HEK293T (cell line): ENCODE results near the gene CCNK.
A peak's percentile ranks its signal among the peaks of the same experiment; 100 is the strongest.

Experiments used
- CTCF ChIA-PET: fragments of 350-600 bp; formaldehyde crosslinking; extraction: SDS; loops from one replicate; lab custom pipeline; 2021; ENCODE audit warnings: antibody characterized with exemption, inconsistent platforms; lab: Yijun Ruan, JAX
- POLR2A ChIA-PET: fragments of 350-600 bp; formaldehyde crosslinking; extraction: SDS; loops from one replicate; lab custom pipeline; 2020; ENCODE audit warnings: antibody characterized with exemption, inconsistent platforms; lab: Yijun Ruan, JAX
- DNase-seq: peaks from one replicate; pipeline ENCODE4 v3.0.0; 2012; ENCODE audit warnings: mixed read lengths; ENCODE audit errors: extremely low spot score
- ARNT ChIP-seq: fragments of 450-650 bp; IDR thresholded peaks from 2 replicates; pipeline ENCODE4 v1.6.1; 2017; ENCODE audit warnings: mild to moderate bottlenecking
- BHLHE40 ChIP-seq: fragments of 450-650 bp; IDR thresholded peaks from 2 replicates; pipeline ENCODE4 v1.6.1; 2016; ENCODE audit warnings: mild to moderate bottlenecking, moderate library complexity, borderline replicate concordance
- CTBP1 ChIP-seq: fragments of 450-650 bp; IDR thresholded peaks from 2 replicates; pipeline ENCODE4 v1.6.1; 2016; ENCODE audit warnings: borderline replicate concordance
- ELF4 ChIP-seq: fragments of 450-650 bp; IDR thresholded peaks from 2 replicates; pipeline ENCODE4 v1.6.1; 2017; ENCODE audit warnings: antibody characterized with exemption
- FOXA1 ChIP-seq: fragments of 450-650 bp; IDR thresholded peaks from 2 replicates; pipeline ENCODE4 v1.6.1; 2016; ENCODE audit warnings: mild to moderate bottlenecking
- FOXK2 ChIP-seq: fragments of 450-650 bp; IDR thresholded peaks from 2 replicates; pipeline ENCODE4 v1.6.1; 2016; ENCODE audit warnings: mild to moderate bottlenecking
- FOXM1 ChIP-seq: fragments of 450-650 bp; IDR thresholded peaks from 2 replicates; pipeline ENCODE4 v1.6.1; 2017; ENCODE audit warnings: mild to moderate bottlenecking, borderline replicate concordance
- HDGF ChIP-seq: fragments of 450-650 bp; IDR thresholded peaks from 2 replicates; pipeline ENCODE4 v1.6.1; 2017; ENCODE audit warnings: antibody characterized with exemption, borderline replicate concordance
- L3MBTL2 ChIP-seq: fragments of 450-650 bp; conservative IDR thresholded peaks from 2 replicates; pipeline ENCODE4 v1.6.1; 2016; ENCODE audit warnings: mild to moderate bottlenecking
- LEF1 ChIP-seq: fragments of 450-650 bp; IDR thresholded peaks from 2 replicates; pipeline ENCODE4 v1.6.1; 2017; ENCODE audit warnings: mild to moderate bottlenecking, borderline replicate concordance
- NFRKB ChIP-seq: fragments of 450-650 bp; IDR thresholded peaks from 2 replicates; pipeline ENCODE4 v1.6.1; 2016; ENCODE audit warnings: mild to moderate bottlenecking, moderate library complexity
- PKNOX1 ChIP-seq: fragments of 450-650 bp; IDR thresholded peaks from 2 replicates; pipeline ENCODE4 v1.6.1; 2016
- SP1 ChIP-seq: fragments of 450-650 bp; IDR thresholded peaks from 2 replicates; pipeline ENCODE4 v1.6.1; 2017
- SUZ12 ChIP-seq: fragments of 450-650 bp; IDR thresholded peaks from 2 replicates; pipeline ENCODE4 v1.6.1; 2016; ENCODE audit warnings: mild to moderate bottlenecking
- TARDBP ChIP-seq: fragments of 450-650 bp; IDR thresholded peaks from 2 replicates; pipeline ENCODE4 v1.6.1; 2016
- ZNF384 ChIP-seq: fragments of 450-650 bp; IDR thresholded peaks from 2 replicates; pipeline ENCODE4 v1.6.1; 2016

CCNK gene

GRCh38 chr14:99473458-99473857 lies 7.8 kb upstream of the CCNK start:
- ChIA-PET CTCF (no interaction called here), POLR2A (no interaction called here)
- no peak for DNase-seq
- TF ChIP-seq ZNF384 (no peak), FOXM1 (no peak), PKNOX1 (no peak)

- peak; percentile 45 for DNase-seq
- ChIA-PET CTCF (interaction anchor here (0.7 to 1.7 kb wide), 4 partner anchors 14 to 427 kb away, joined by 3 to 6 read pairs (median 3); no protein-coding TSS in a partner anchor), POLR2A (interaction anchor here (1.0 kb wide), 1 partner anchor 97 kb away, joined by 3 read pairs; no protein-coding TSS in a partner anchor)
- TF ChIP-seq NFRKB (no peak), FOXM1 (no peak), HDGF (no peak), ZNF384 (no peak), L3MBTL2 (no peak), BHLHE40 (no peak), SUZ12 (no peak), ELF4 (no peak), PKNOX1 (no peak), FOXK2 (no peak), CTBP1 (no peak), TARDBP (no peak)
Measured at GRCh38 chr14:99475179-99475578, 6.0 kb upstream of the CCNK start.

- TF ChIP-seq BHLHE40 (no peak), SP1 (no peak), FOXK2 (no peak), CTBP1 (no peak), ARNT (no peak), LEF1 (no peak), HDGF (no peak), FOXM1 (no peak), L3MBTL2 (no peak), NFRKB (no peak), FOXA1 (no peak), SUZ12 (no peak)
- DNase-seq = no peak
- POLR2A ChIA-PET = interaction anchor here (1.0 kb wide), 1 partner anchor 97 kb away, joined by 3 read pairs; no protein-coding TSS in a partner anchor
- CTCF ChIA-PET = interaction anchor here (0.7 to 1.7 kb wide), 5 partner anchors 14 to 426 kb away, joined by 3 to 6 read pairs (median 3); no protein-coding TSS in a partner anchor
Measured at GRCh38 chr14:99475660-99476059, 5.5 kb upstream of the CCNK start.

- no peak for TF ChIP-seq CTBP1
- no peak for TF ChIP-seq PKNOX1
- no peak for TF ChIP-seq ELF4
- TF ChIP-seq ARNT = no peak
- no peak for TF ChIP-seq LEF1
- TF ChIP-seq FOXM1 = no peak
- TF ChIP-seq TARDBP = no peak
- no peak for TF ChIP-seq L3MBTL2
- TF ChIP-seq SUZ12 = no peak
- TF ChIP-seq SP1 = no peak
- no peak for TF ChIP-seq BHLHE40
- no peak for TF ChIP-seq FOXK2
- TF ChIP-seq NFRKB = no peak
- no peak for TF ChIP-seq ZNF384
- no peak for TF ChIP-seq HDGF
- no peak for TF ChIP-seq FOXA1
- ChIA-PET CTCF (no interaction called here), POLR2A (no interaction called here)
- DNase-seq = no peak
Measured at GRCh38 chr14:99476864-99477263, 4.3 kb upstream of the CCNK start.

GRCh38 chr14:99478128-99478527 lies 3.1 kb upstream of the CCNK start:
- no peak for TF ChIP-seq ELF4
- no peak for TF ChIP-seq FOXM1
- no peak for TF ChIP-seq FOXK2
- no peak for TF ChIP-seq SP1
- TF ChIP-seq CTBP1 = no peak
- TF ChIP-seq ZNF384 = no peak
- no peak for TF ChIP-seq ARNT
- no peak for TF ChIP-seq FOXA1
- no peak for TF ChIP-seq L3MBTL2
- CTCF ChIA-PET = no interaction called here
- no peak for DNase-seq
- POLR2A ChIA-PET = no interaction called here

- TF ChIP-seq ZNF384 (no peak), SP1 (no peak), NFRKB (no peak), PKNOX1 (no peak), TARDBP (no peak), HDGF (no peak), BHLHE40 (no peak), FOXK2 (no peak), FOXM1 (no peak), ARNT (no peak), L3MBTL2 (no peak), CTBP1 (no peak), SUZ12 (no peak), FOXA1 (no peak), ELF4 (no peak)
- ChIA-PET POLR2A (interaction anchor here (0.6 kb wide), 1 partner anchor 12 kb away, joined by 3 read pairs; no protein-coding TSS in a partner anchor), CTCF (no interaction called here)
- DNase-seq = no peak
Measured at GRCh38 chr14:99479160-99479905, 1.9 kb upstream of the CCNK start.
